ENCODE results near the gene CELF5.

DNA sequence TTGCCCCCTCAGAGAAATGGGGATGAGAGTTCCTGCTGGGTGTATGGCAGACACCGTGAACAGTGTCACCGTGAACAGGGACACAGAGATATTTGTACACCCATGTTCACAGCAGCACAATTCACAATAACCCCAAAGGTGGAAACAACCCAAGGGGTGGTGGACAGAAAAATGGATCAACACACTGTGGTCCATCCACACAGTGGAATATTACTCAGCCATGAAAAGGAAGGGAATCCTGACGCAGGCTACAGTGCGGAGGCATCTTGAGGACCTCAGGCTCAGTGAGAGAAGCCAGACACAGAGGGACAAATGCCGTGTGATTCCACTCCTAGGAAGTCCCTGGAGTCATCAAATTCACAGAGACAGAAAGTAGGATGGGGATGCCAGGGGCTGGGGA is 7.6 kb upstream of the CELF5 start:
- TF ChIP-seq, protein P1, sequence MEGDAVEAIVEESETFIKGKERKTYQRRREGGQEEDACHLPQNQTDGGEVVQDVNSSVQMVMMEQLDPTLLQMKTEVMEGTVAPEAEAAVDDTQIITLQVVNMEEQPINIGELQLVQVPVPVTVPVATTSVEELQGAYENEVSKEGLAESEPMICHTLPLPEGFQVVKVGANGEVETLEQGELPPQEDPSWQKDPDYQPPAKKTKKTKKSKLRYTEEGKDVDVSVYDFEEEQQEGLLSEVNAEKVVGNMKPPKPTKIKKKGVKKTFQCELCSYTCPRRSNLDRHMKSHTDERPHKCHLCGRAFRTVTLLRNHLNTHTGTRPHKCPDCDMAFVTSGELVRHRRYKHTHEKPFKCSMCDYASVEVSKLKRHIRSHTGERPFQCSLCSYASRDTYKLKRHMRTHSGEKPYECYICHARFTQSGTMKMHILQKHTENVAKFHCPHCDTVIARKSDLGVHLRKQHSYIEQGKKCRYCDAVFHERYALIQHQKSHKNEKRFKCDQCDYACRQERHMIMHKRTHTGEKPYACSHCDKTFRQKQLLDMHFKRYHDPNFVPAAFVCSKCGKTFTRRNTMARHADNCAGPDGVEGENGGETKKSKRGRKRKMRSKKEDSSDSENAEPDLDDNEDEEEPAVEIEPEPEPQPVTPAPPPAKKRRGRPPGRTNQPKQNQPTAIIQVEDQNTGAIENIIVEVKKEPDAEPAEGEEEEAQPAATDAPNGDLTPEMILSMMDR (IDR thresholded peaks at IDR 0.05): no peak
- TF ChIP-seq POLR2A (IDR thresholded peaks at IDR 0.05): no peak

Data from right lobe of liver (tissue), 4 donors.